Bronchial epithelial cell (primary cell): ENCODE results near the gene ZXDA. TPM values are rescaled to one million over a fixed set of nuclear protein-coding genes. Genes with fewer than 3 reads are reported as not detected.

Experiments used
- DNase-seq: peaks from one replicate; pipeline ENCODE4 v3.0.0-alpha.2; 2010; ENCODE audit warnings: low read depth
- FAIRE-seq: peaks from 2 replicates; lab custom pipeline; 2011; peaks lifted over from hg19 to GRCh38; lab: Jason Lieb, UNC
- H3K27me3 ChIP-seq: 2 replicates; pipeline ENCODE4 v1.5.1; 2011; ENCODE audit warnings: low read length; ENCODE audit not compliant: control insufficient read depth, insufficient read depth
- H3K36me3 ChIP-seq: 2 replicates; pipeline ENCODE4 v1.5.1; 2011; ENCODE audit warnings: low read length; ENCODE audit not compliant: control insufficient read depth, insufficient read depth
- H3K4me3 ChIP-seq: 2 replicates; pipeline ENCODE4 v1.5.1; 2011; ENCODE audit warnings: mild to moderate bottlenecking, low read depth, low read length, control low read depth
- CTCF ChIP-seq: IDR thresholded peaks from 2 replicates; pipeline ENCODE4 v1.5.1; 2011; ENCODE audit warnings: mild to moderate bottlenecking, moderate library complexity, low read length, control low read depth, inconsistent platforms; ENCODE audit not compliant: insufficient read depth, severe bottlenecking
- total RNA-seq: library from RNA; depleted of rRNA; stranded (reverse); fragments of >200 nt; gene quantifications from 2 replicates; pipeline ENCODE4 v1.2.1, GENCODE V29; 2014

ZXDA gene
- total RNA-seq, 1 donor from 2014 or later = 8.4 TPM

GRCh38 chrX:57906790-57907189, 3.5 kb downstream of the ZXDA start:
- H3K4me3 ChIP-seq = no peak overlapping the region
- no peaks in the 10 kb centered on the region for H3K36me3 ChIP-seq
- H3K27me3 ChIP-seq = no peaks in the 10 kb centered on the region
- FAIRE-seq (no peak), DNase-seq (no peak)
- no peak for TF ChIP-seq CTCF

- FAIRE-seq = no peak
- Histone ChIP-seq H3K4me3 (no peak overlapping the region), H3K27me3 (no peaks in the 10 kb centered on the region), H3K36me3 (no peaks in the 10 kb centered on the region)
- no peak for DNase-seq
- TF ChIP-seq CTCF = no peak
These were observed 5.1 kb downstream of the ZXDA start for GRCh38 chrX:57905141-57905540.

- Histone ChIP-seq H3K4me3 (no peak overlapping the region), H3K36me3 (no peaks in the 10 kb centered on the region), H3K27me3 (no peaks in the 10 kb centered on the region)
- no peak for TF ChIP-seq CTCF
- FAIRE-seq (no peak), DNase-seq (no peak)
These were observed 5.9 kb downstream of the ZXDA start for GRCh38 chrX:57904176-57904880.

GRCh38 chrX:57902633-57903032, 7.6 kb downstream of the ZXDA start:
- DNase-seq = no peak
- no peak for TF ChIP-seq CTCF

GRCh38 chrX:57901466-57901865, 8.8 kb downstream of the ZXDA start:
- H3K36me3 ChIP-seq = no peaks in the 10 kb centered on the region
- no peak for TF ChIP-seq CTCF
- H3K27me3 ChIP-seq = no peaks in the 10 kb centered on the region
- no peak overlapping the region for H3K4me3 ChIP-seq
- FAIRE-seq = no peak
- no peak for DNase-seq

More at GRCh38 chrX:57902633-57903032, 7.6 kb downstream of the ZXDA start:
- no peak for FAIRE-seq
- Histone ChIP-seq H3K4me3 (no peak overlapping the region), H3K36me3 (no peaks in the 10 kb centered on the region), H3K27me3 (no peaks in the 10 kb centered on the region)

- no peak overlapping the region for H3K4me3 ChIP-seq
- TF ChIP-seq CTCF = no peak
- no peak for FAIRE-seq
- H3K36me3 ChIP-seq = no peaks in the 10 kb centered on the region
- no peak for DNase-seq
- H3K27me3 ChIP-seq = no peaks in the 10 kb centered on the region
These were observed 9.3 kb downstream of the ZXDA start for GRCh38 chrX:57900975-57901374.
